C4-2B (cell line): ENCODE data around the gene NAV3.

Experiments used
- H3K27ac ChIP-seq: fragments of 450-650 bp; 2 replicates; pipeline ENCODE4 v1.5.1; 2017
- ZFX ChIP-seq: fragments of 450-650 bp; IDR thresholded peaks from 2 replicates; pipeline ENCODE4 v1.6.1; 2017
- TF ChIP-seq, protein P1 (sequence below): fragments of 450-650 bp; conservative IDR thresholded peaks from 2 replicates; pipeline ENCODE4 v1.5.1; 2017; ENCODE audit warnings: mild to moderate bottlenecking

The NAV3 gene

DNA sequence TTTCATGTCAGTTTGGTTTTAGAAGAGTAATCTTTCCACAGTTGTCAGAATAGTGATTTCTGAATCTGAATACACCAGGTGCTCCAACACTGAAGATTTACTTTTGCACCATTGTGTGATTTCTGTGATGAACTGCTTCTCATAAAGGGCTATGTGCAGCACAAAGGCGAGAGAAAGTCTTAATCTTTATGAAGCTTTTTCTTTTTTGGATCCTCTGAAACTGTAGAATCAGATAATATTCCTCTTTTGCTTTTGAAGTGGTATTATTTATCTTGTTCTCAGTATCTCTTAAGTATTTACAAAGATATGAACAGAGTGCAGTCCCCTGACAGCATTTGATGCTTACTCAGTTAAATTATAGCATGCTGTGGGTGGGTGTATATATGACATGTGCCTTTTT, 207.8 kb downstream of the NAV3 start:
- H3K27ac ChIP-seq = no peak overlapping the region

DNA sequence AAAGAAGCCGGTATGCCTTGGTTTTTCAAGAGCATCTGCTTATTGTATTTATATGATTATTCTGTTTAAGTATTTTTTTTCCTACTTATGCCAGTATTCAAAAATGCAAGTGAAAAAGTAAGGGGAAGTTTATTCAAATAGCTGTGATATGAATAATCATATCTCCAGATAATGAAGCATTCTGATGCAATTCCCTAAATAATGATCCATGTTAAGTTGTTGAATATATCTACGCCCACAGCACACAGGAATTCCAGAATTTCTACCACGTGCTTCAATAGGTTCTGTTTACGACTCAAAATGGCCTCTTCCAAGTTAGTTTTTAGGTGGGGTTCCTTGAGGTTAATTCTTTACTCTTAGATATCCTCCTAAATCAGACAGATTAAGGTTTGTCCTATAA, 208.3 kb downstream of the NAV3 start:
- no peak overlapping the region for H3K27ac ChIP-seq
- TF ChIP-seq, protein P1, sequence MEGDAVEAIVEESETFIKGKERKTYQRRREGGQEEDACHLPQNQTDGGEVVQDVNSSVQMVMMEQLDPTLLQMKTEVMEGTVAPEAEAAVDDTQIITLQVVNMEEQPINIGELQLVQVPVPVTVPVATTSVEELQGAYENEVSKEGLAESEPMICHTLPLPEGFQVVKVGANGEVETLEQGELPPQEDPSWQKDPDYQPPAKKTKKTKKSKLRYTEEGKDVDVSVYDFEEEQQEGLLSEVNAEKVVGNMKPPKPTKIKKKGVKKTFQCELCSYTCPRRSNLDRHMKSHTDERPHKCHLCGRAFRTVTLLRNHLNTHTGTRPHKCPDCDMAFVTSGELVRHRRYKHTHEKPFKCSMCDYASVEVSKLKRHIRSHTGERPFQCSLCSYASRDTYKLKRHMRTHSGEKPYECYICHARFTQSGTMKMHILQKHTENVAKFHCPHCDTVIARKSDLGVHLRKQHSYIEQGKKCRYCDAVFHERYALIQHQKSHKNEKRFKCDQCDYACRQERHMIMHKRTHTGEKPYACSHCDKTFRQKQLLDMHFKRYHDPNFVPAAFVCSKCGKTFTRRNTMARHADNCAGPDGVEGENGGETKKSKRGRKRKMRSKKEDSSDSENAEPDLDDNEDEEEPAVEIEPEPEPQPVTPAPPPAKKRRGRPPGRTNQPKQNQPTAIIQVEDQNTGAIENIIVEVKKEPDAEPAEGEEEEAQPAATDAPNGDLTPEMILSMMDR = no peak
- TF ChIP-seq ZFX = no peak

More for the DNA sequence above, 207.8 kb downstream of the NAV3 start:
- no peak for TF ChIP-seq ZFX
- TF ChIP-seq, protein P1 = no peak

DNA sequence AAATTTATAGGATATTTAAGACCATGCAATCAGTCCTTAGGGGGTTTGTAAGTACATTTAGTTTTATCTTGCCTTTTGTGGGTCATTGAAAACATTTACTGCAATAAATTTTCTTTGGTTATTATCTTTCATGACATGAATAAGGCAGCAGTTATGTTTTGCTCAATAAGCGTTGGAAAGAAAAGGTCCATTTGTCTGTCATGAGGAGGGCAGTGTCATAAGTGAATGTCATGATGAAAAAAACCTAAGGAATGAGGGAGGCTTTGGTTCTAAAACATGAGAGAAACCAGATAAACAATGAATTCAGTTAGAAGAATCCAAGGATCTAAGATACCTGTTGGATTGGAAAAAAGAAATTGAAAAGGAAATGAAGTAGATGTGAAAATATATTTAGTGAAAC, 209.4 kb downstream of the NAV3 start:
- TF ChIP-seq ZFX = no peak
- TF ChIP-seq, protein P1 = no peak
- no peak overlapping the region for H3K27ac ChIP-seq

DNA sequence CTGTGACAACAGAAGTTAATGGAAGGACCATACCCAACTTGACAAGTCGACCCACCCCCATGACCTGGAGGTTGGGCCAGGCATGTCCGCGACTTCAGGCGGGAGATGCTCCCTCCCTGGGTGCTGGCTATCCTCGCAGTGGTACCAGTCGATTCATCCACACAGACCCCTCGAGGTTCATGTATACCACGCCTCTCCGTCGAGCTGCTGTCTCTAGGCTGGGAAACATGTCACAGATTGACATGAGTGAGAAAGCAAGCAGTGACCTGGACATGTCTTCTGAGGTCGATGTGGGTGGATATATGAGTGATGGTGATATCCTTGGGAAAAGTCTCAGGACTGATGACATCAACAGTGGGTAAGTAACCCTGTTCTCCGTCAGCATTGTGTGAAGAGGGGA, 220.1 kb downstream of the NAV3 start:
- H3K27ac ChIP-seq = no peak overlapping the region
- TF ChIP-seq, protein P1 = no peak
- TF ChIP-seq ZFX = no peak

DNA sequence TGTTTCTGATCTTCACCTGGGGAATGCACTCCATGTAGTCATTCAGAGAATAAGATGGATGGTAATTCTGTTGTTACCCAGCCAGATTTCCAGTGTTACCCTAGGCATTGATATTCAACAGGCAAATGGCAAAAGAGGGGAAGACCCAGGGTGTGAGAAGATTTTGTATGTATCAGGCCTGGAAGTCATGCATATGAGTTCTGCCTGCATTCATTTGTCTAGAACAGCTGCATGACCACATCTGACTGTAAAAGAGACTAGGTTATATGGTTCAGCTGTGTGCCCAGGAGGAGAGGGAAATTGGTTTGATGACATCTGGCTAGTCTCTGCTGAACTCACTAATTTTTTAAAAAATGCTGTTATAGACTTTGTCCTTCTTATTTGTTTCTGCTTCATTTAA, 224.9 kb downstream of the NAV3 start:
- no peak overlapping the region for H3K27ac ChIP-seq
- TF ChIP-seq ZFX = no peak
- TF ChIP-seq, protein P1 = no peak

DNA sequence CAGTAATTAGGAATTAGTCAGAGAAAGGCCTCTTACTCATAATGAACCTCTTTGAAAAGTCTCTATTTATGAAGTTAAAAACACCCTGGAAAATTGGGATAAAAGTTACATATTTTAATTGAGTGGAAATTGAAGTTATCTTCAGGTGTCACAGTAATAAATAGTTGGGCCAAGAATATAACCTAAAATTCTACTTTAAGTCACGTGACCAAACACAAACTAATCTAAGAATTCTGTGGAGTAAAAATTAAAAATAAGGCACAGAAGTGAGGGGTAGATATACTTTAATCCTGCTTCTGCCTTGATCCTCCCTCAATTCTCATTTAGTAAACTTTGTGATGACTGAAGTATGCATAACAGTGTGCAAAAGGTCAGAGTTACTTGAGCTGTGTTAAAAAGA, 226.4 kb downstream of the NAV3 start:
- no peak for TF ChIP-seq ZFX
- TF ChIP-seq, protein P1 = no peak
- no peak overlapping the region for H3K27ac ChIP-seq

DNA sequence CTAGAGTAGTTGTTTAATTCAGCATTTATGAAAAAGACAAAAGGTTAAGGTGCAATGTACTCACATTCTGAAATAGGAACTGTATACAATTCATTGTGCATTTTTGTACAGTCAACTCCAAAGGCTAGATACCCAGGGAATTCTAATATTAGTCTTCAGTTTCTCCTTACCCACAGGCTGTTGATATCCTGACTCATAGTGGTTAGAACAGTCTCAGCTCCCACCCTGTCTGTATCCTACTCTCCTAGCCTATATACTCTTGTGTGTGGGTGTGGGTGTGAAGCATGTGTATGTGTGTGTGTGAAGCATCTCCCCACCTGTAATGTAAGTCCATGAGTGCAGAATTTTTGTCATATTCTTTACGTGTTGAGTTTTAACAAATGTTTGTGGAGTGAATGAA, 229.5 kb downstream of the NAV3 start:
- no peak overlapping the region for H3K27ac ChIP-seq
- TF ChIP-seq, protein P1 = no peak
- no peak for TF ChIP-seq ZFX
